ENCODE measurements around the gene MYBBP1A. TPM values are rescaled to one million over a fixed set of nuclear protein-coding genes. Genes with fewer than 3 reads are reported as not detected.

Gene MYBBP1A
- total and polyA plus RNA-seq, 2 experiments from 2014 or later, result 23.7 to 44.1 TPM

GRCh38 chr17:4512156-4513112, 42.8 kb downstream of the MYBBP1A start:
- Histone ChIP-seq H3K4me3 (no peak overlapping the region), H3K36me3 (replicated peaks; ENCODE audit: insufficient read depth, low read depth) (no peaks in the 10 kb centered on the region), H3K27ac (no peak overlapping the region), H3K9me3 (ENCODE audit: low read depth) (no peaks in the 10 kb centered on the region), H3K4me1 (ENCODE audit: insufficient read depth) (peaks cover 23% of the 10 kb centered on the region), H3K79me2 (no peaks in the 10 kb centered on the region), H4K20me1 (ENCODE audit: insufficient read depth, poor library complexity, severe bottlenecking) (no peaks in the 10 kb centered on the region), H3K27me3 (no peaks in the 10 kb centered on the region), H2AFZ (no peak overlapping the region), H3K9me2 (replicated peaks; ENCODE audit: insufficient read depth) (no peaks in the 10 kb centered on the region), H3K4me2 (no peak overlapping the region)
- TF ChIP-seq EZH2phosphoT487 (IDR thresholded peaks at IDR 0.05; ENCODE audit: low read depth, severe bottlenecking, unreplicated experiment) (no peak), EZH2 (IDR thresholded peaks at IDR 0.05; ENCODE audit: borderline replicate concordance) (no peak), CTCF (IDR thresholded peaks at IDR 0.05; ENCODE audit: poor library complexity) (no peak)
- WGBS (ENCODE audit: low lambda C conversion rate, missing lambda C conversion rate), result 86% methylated on average over 31 of the region's 31 CpGs
- no peak for DNase-seq (ENCODE audit: low spot score)

GRCh38 chr17:4511199-4511932, 43.8 kb downstream of the MYBBP1A start:
- no peaks in the 10 kb centered on the region for H4K20me1 ChIP-seq (ENCODE audit: insufficient read depth, poor library complexity, severe bottlenecking)
- no peak overlapping the region for H2AFZ ChIP-seq
- no peak overlapping the region for H3K27ac ChIP-seq
- DNase-seq (ENCODE audit: low spot score), result no peak
- H3K4me2 ChIP-seq, result no peak overlapping the region
- H3K79me2 ChIP-seq, result no peaks in the 10 kb centered on the region
- no peaks in the 10 kb centered on the region for H3K36me3 ChIP-seq (replicated peaks; ENCODE audit: insufficient read depth, low read depth)
- no peaks in the 10 kb centered on the region for H3K9me2 ChIP-seq (replicated peaks; ENCODE audit: insufficient read depth)
- TF ChIP-seq EZH2 (IDR thresholded peaks at IDR 0.05; ENCODE audit: borderline replicate concordance) (no peak), EZH2phosphoT487 (IDR thresholded peaks at IDR 0.05; ENCODE audit: low read depth, severe bottlenecking, unreplicated experiment) (no peak), CTCF (IDR thresholded peaks at IDR 0.05; ENCODE audit: poor library complexity) (no peak)
- no peak overlapping the region for H3K4me3 ChIP-seq
- WGBS (ENCODE audit: low lambda C conversion rate, missing lambda C conversion rate), result 92% methylated on average over 9 of the region's 10 CpGs
- no peaks in the 10 kb centered on the region for H3K27me3 ChIP-seq
- peaks cover 18% of the 10 kb centered on the region for H3K4me1 ChIP-seq (ENCODE audit: insufficient read depth)
- no peaks in the 10 kb centered on the region for H3K9me3 ChIP-seq (ENCODE audit: low read depth)

- Histone ChIP-seq H3K4me1 (ENCODE audit: insufficient read depth) (peaks cover 16% of the 10 kb centered on the region), H3K27me3 (no peaks in the 10 kb centered on the region), H3K9me2 (replicated peaks; ENCODE audit: insufficient read depth) (no peaks in the 10 kb centered on the region), H3K36me3 (replicated peaks; ENCODE audit: insufficient read depth, low read depth) (no peaks in the 10 kb centered on the region), H3K9me3 (ENCODE audit: low read depth) (no peaks in the 10 kb centered on the region), H2AFZ (no peak overlapping the region), H3K4me2 (no peak overlapping the region), H3K4me3 (no peak overlapping the region), H4K20me1 (ENCODE audit: insufficient read depth, poor library complexity, severe bottlenecking) (no peaks in the 10 kb centered on the region), H3K79me2 (no peaks in the 10 kb centered on the region), H3K27ac (no peak overlapping the region)
- DNase-seq (ENCODE audit: low spot score), result no peak
- WGBS (ENCODE audit: low lambda C conversion rate, missing lambda C conversion rate), result 85% methylated on average over 11 of the region's 11 CpGs
- TF ChIP-seq CTCF (IDR thresholded peaks at IDR 0.05; ENCODE audit: poor library complexity) (no peak), EZH2 (IDR thresholded peaks at IDR 0.05; ENCODE audit: borderline replicate concordance) (no peak), EZH2phosphoT487 (IDR thresholded peaks at IDR 0.05; ENCODE audit: low read depth, severe bottlenecking, unreplicated experiment) (no peak)
Observed at GRCh38 chr17:4510618-4510941, 44.6 kb downstream of the MYBBP1A start.

Data from hepatocyte (in vitro differentiated cells).